CD4-positive, alpha-beta T cell treated with Interleukin-17A for 4 hours (primary cell): ENCODE data around the gene STARD4.

ENCODE experiments used
- DNase-seq: peaks from one replicate; pipeline ENCODE4 v3.0.0-alpha.2; 2020; ENCODE audit warnings: mixed read lengths

The STARD4 gene

DNA sequence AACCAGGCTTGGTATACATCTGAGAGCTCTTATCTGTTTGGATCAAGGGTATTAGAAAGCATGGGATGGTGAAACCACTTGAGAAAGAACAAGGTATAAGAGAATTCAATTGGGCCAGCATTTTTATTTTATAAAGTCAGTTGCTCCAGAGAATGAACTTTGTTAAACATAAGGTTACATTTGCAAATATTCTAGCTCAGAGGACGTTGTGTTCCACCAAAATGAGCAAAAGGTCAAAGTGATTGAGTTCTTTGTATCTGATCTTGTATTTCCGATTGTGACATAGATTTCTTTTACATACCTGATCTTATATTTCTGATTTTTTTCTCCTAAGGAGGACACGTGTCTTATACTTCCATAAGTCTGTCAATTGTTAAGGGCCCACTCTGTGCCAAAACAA is 8.6 kb upstream of the STARD4 start:
- no peak for DNase-seq

GRCh38 chr5:111518777-111519176 is 6.4 kb upstream of the STARD4 start:
- DNase-seq, result no peak

DNA sequence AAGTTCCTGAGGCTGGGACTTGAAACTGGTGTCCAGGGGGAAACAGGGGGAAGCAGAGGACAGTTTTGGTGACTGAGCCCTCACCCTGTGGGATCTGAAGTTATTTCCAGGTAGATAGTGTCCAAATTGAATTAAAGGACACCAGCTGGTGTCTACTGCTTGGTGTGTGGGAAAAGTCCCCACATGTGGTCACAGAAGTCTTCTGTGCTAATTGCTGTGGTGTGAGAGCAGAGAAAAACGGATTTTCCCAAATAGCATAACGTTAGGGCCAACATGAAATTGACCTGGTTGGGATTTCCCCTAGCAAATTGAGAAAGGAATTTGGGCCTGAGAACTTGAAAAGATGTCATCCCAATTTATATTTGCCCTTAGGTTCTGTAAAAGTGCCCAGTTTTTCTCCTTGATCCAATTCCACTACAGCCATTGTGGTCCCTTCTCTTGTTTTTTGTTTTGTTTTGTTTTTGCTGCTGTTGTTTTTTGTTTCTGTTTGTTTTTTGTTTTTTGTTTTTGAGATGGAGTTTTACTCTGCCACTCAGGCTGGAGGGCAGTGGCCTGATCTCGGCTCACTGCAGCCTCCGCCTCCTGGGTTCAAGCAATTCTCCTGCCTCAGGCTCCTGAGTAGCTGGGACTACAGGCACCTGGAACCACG is 5.6 kb upstream of the STARD4 start:
- DNase-seq, result no peak

DNA sequence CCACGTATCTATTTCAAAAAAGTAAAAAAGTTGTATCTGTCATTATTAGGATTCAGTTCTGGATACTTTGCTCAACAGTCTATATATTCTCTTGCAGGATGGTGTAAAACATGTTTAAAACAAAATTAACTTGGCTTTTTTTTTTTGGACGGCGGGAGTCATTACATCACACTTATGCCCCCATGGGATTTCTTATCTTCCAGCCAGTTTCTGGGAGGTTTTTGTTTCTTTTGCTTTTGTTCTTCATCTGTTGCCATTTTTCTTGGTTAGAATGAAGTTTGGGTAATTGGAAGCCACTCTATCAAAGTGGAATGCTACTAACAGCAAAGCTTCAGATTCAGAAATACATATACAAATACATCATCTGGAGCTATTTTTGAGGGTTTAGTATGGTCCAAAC is 1.8 kb upstream of the STARD4 start:
- no peak for DNase-seq

- no peak for DNase-seq
These were observed 791 bp upstream of the STARD4 start for GRCh38 chr5:111513131-111513520.

DNA sequence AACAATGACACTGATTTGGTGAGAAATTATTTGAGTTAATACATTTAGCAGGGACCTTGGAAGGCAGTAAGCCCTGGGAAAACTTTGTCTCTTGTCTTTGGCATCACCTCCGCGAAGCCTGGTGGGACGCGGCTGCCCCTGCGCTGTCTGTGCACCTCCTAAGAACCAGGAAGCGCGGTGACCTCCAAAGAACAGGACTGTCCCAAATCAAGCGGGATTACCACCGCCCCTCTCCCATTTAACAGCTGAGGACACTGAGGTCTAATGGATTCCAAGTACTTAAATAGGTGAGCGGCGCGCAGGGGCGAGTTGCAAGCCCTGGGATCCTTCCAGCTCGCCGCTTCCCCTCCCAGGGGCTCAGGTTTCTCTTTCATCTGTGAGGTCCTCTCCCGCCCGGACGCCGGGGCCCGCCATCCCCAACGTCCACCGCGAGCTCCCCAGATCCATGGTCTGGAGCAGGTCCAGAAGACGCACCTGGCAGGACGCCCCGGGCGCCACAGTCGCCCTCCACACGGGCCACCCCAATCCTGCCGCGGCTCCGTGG is 432 bp downstream of the STARD4 start:
- no peak for DNase-seq

DNA sequence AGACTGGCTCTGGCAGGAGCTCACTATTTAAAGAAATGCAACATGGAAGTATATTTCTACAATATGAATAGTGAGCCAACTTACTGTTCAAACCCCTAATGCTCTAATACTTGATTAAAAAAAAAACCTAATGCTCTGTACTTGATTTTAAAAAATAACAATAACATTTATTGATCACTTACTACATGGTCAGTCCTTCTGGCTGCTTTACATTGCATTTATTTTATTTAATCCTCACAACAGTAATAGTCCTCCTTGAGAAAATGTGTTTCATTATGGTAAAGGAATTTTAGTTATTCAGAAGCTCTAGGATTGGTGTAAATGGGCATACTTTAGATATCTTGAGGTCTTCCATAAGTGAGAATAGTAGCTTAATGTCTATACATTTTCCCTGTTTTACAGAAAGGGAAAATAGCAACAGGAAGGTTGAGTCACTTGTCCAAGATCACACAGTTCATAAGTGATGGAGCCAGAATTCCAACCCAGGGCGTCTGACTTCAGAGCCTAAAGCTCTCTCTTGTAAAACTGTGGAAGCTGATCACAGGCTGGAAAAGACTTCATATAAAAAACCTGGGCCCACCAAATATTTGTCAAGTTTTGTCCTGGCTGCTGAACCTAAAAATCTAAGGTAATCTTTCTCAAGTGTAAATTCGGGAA is 1.0 kb downstream of the STARD4 start:
- no peak for DNase-seq

DNA sequence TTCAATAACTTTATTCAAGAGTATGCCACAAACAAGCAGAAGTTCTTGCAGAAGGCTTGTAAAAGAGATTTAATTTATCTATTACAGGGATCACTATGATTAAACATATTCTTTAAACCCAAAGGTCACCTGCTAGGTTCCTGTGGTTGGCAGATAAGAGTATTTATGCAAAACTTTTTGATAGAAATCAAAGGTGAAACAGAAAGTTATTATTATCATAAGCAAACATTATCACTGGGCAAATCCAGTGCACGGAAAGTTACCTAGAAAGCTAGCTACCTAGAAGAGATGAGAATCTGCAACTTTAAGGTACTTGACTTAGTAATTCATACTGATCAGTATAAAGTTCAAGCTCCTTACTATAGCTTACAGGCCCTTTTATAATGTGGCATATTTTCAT is 3.2 kb downstream of the STARD4 start:
- no peak for DNase-seq

DNA sequence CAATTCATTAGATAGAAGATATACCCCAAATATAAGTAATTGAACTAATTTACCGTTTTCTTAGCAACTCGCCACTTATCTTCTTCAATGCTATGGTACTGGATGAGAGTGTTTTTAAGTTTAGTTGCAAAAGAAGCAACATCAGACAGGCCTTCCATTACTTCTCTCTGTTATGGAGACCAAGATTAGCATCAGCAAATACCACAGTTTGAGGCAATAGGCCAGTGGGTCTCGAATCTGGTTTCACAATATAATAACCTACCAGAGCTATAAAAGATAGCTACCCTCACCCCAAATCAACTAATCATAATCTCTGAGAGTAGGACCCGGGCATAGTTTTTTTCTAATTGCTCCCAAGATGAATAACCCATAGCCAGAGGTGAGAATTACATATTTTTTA is 5.1 kb downstream of the STARD4 start:
- no peak for DNase-seq

GRCh38 chr5:111505096-111505495 is 7.2 kb downstream of the STARD4 start:
- no peak for DNase-seq

DNA sequence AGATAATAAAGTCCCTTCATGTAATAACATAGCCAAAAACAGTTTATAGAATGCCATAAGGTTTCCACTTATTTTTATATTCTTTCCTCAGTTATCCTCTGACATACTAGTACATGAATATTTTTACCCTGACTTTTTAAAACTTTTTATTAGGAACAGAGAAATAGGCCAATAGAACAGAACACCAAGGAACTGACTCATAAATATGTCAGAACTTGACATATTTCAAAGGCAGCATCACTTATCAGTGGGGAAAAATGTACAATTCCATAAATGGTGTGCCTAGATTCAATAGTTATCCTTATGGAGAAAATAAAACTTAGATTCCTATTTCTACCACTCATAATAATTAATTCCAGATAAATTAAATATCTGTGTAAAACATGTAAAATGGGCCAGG is 9.4 kb downstream of the STARD4 start:
- DNase-seq, result no peak

- DNase-seq, result no peak
These were observed 14.0 kb downstream of the STARD4 start for GRCh38 chr5:111498346-111498745.

DNA sequence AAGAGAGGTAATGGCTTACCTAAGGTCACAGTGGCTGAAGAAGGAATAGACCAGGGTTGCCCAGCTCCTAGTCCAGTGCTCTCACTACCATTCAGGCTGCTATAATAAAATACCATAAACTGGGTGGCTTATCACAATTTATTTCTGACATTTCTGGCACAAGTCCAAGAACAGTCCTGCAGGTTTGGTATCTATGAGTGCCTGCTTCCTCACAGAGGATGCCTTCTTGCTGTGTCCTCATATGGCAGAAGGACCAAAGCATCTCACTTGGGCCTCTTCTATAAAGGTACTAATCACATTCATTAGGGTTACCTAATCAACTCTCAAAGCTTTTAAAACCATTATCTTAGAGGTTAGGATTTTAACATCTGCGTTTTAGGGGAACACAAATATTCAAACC is 17.2 kb downstream of the STARD4 start:
- DNase-seq, result no peak

DNA sequence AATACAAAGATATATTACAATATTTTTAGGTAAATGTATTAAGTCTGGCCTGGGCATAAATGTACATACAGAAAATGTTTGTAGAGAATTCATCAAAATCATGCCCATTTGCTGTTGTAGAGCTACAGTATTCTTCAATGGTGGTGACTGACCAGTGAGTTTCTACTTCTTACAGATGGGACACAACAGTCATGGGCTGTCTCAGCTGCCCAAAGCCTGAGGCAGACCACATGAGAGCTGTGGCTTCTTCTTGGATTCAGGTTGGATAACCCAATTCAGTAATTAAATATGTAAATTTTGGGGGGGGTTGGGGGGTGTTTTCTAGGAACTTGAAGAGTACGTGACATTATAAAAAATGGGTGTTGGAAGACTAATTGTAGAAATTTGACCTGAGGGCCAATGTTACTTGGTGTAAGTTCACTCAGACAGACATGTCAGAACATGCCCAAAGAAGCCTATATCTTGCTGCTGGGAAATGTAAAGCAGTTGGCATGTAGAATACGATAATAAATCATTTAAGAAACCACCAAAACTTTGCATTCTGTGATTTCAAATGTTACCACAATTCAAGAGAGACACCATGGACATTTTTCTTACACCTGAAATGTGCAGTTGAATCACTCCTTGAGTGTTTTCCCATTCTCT is 17.9 kb downstream of the STARD4 start:
- no peak for DNase-seq

- DNase-seq, result no peak
These were observed 19.3 kb downstream of the STARD4 start for GRCh38 chr5:111493031-111493430.

DNA sequence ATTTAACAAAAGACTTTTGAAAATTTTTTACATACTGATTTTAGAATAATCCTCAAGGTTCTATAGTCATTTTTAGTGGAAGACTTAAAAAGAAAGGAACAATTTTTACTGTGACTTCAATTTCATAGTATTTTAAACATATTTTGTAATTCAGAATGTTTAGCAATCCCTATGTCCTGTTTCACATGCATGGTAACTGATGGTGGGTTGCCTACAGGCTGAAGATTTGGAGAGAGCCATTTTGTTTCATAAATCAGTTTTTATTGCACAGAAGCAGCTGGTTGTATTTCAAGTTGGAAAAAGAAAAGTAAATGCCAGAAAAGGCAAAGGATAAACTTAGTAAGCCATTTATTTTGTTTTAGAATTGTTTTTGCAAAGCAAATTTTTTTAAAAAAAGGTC is 24.0 kb downstream of the STARD4 start:
- no peak for DNase-seq

GRCh38 chr5:111486926-111487325 is 25.4 kb downstream of the STARD4 start:
- DNase-seq, result no peak

DNA sequence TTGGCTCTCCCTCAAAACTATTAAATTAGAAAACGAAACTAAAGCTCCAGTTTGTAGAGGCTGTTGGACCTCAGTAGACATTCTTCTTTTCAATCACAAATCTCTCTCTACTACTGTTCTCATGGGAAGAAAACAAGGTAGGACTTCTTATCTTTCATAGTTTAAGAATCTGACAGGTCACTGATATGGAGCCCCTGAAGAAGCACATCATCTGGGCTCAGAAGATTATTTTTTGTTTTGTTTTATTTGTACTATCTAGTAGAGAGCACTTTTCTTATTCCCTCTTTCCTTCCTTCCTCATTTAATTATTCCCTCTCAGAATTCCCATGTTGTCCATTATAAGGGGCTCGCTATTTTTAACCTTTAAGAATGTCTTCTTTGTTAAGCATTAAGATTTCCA is 26.3 kb downstream of the STARD4 start:
- DNase-seq, result no peak

DNA sequence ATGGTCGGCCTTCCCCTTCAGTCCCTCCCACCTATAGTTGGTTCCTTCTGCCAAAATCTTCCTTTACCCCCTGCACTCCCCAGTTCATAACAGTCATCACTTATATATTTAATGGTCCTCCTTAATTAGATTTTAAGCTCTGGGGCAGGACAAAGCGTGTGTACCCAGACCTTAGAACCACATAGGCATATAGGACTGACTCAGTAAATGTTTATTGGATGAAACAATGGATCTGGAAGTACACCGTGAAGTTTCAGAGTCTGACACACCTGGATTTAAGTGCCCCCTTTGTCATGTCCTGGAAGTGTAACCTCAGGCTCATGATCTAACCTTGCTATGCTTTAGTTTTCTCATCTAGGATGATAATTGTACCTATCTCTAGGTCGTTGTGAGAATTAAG is 32.0 kb downstream of the STARD4 start:
- no peak for DNase-seq

DNA sequence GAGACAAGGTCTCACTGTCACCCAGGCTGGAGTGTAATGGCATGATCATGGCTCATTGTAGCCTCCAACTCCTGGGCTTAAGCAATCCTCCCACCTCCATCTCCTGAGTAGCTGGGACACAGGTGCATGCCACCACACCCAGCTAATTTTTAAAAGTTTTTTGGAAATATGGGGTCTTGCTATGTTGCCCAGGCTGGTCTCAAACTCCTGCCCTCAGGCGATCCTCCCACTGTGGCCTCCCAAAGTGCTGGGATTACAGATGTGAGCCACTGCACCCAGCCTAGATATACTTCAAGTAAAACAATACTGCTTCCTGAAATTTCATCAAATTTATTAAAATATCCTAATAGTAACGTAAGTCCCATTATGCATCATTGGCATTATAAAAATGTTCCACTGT is 33.4 kb downstream of the STARD4 start:
- DNase-seq, result no peak

DNA sequence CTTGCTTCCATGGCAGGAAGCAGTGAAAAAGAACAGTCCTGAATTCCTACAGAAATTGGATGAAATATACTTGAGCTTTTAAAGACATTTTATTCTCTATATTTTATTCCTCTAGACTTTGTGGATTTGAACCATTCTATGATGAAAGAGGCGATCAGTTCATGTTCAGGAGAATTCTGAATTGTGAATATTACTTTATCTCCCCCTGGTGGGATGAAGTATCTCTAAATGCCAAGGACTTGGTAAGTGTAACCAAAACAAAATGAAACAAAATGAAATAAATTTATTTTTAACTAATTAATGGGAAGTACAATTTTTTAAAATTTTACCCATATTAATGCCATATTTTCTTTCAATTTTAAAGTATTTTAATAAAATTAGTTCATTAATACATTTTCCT is 34.1 kb downstream of the STARD4 start:
- DNase-seq, result no peak

GRCh38 chr5:111472579-111472978 is 39.8 kb downstream of the STARD4 start:
- no peak for DNase-seq

DNA sequence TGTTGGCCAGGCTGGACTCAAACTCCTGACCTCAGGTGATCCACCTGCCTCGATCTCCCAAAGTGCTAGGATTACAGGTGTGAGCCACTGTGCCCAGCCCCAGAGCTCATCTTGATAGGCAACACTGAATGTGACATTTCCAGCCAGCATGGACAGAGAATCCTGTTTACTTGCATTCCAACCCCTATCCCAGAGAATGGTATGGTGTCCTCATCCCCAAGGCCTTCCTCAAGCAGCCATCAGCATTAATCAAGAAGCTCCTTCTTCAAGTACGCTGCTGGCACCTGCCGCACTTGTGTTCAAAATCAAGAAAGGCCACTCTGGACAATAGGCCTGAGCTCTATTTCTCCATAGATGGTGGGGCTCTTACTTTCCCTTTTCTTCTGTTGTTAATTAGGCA is 40.2 kb downstream of the STARD4 start:
- no peak for DNase-seq

DNA sequence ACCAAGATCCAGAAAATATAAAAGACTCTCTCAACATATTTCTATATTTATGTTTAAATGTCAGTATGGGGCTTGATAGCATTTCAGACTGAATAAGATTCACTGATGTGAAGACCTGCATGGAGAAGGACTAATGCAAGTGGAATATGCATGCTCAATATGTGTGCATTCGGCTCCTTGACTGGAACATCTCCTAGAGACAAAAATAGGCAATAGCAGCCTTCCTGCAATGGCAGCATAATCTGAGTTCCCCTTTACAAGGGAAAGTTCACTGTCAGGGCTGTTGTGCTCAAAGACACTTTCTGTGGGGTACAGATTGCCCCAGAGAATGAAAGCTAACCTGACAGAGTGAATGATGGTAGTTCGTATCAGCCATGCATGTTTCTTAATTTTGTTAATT is 42.4 kb downstream of the STARD4 start:
- DNase-seq, result no peak
